Stimulated activated CD4-positive, alpha-beta T cell treated with anti-CD3 and anti-CD28 coated beads, TNF-alpha, amount 100 ng/mL, for 4 hours (primary cell): ENCODE measurements around the gene SLC16A6.
"Not testable (repeated sequence)": the region's sequence is repeated elsewhere in the genome, so short reads cannot be mapped to it uniquely, and the experiment has no call there.

ENCODE experiments used
- DNase-seq, 3 experiments: peaks; one replicate each; pipeline ENCODE4 v3.0.0-alpha.2; 2020; ENCODE audit warnings: low read depth in 3 of 3

SLC16A6 gene

DNA sequence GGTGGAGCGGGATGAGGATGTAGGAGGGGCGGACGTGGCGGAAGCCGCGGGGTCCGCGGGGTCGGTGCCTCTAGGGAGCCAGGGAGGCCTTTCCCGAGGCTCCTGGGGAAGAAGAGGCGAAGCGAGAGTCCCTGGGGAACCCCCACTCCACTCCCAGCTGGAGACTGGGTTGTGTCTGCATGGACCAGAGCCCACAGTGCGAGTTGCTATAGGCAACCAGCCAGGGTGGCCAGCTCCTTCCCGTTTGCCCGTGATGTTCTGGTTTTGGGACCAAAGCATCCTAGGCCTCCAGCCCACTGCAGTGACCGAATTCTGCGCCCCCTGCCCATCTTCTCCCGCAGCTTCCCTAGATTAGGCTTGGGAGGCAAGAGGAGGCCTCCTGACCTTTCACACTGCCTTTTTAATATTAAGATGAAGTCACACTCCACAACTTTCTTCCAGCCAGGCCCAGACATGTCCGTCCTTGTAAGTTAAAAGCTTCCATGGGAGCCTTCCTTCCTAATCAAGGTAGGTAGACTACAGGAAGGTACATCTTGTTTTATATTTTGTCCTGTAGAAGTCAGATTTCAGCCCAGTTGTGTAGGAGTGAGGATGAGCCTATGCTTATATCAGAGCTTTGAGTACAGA lies 42.6 kb downstream of the SLC16A6 start:
- no peak for DNase-seq

GRCh38 chr17:68247445-68248198 lies 43.3 kb downstream of the SLC16A6 start, which contains the start of gene AMZ2:
Gene AMZ2, plus strand, starts transcription at chr17:68248043. Its CDS starts 2,145 bp downstream, at chr17:68250188.
- DNase-seq: peak; percentile 97 to 99 (median 97)

GRCh38 chr17:68246271-68247028 lies 44.5 kb downstream of the SLC16A6 start:
- DNase-seq: no peak

DNA sequence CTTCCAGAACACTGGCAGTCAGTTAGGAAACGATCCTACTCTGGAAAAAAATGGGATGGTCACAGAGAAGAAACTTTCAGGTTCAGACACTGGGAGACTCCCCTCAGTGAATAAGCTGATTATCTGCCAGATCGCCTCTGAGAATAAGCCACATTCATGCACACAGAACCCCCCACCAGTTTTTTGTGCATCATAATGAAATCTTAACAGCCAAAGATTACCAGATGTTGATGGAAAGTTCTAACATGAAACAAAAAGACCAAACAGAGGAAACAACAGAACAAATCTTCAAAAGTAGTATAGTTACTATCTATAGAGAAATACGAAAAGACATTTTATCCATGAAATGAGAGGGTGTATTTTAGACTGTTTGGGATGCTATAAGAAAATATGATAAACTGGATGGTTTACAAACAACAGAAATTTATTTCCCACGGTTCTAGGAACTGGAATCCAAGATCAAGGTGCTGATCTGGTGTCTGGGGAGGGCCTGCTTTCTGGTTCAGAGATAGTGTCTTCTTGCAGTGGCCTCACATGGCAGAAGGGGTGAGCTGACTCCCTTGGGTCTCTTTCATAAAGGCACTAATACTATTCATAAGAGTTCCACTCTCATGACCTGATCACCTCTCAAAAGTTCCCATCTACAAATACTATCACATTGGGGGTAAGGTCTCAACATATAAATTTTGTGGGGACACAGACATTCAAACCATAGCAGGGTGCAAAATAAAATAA lies 51.1 kb downstream of the SLC16A6 start:
- DNase-seq: no peak

- no peak for DNase-seq
These were observed 52.1 kb downstream of the SLC16A6 start for GRCh38 chr17:68238871-68239253.

- DNase-seq: no peak
These were observed 52.6 kb downstream of the SLC16A6 start for GRCh38 chr17:68238164-68238870.

DNA sequence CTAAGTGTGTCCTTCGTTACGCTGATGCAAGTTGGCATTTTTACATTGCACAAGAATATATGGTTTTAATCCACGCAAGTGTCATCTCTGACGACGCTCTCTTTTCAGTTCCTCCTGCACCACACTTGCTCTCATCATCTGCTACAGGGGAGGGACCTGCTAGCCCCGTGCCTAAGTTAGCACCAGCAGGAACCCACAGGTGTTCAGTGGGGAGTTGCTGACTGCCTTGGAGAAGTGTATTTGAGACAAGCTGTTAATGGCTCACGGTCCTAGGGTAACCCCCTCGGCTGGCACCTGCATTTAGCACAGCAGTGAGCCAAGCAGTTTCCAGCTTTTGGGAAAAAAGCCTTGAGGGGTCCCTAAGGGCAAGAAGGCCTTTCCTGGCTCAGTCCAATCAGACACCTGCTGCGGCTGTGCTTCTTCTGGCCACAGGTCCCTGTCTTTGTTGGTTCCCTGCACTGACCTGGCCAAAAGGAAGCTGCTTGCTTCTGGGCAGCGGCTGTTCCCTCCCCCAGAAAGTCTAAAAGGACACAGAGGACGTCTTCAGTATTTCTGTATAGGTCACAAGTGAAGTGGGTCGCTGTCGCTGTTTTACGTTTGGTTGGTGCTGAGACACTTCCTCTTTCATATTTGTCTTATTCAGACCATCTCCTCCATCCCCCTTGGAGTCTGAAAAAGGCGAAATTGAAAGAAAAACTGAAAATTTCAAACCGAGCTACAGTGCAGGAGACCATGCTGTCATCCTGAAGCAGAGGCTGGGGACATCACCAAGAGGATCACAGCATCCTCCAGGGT lies 53.4 kb downstream of the SLC16A6 start:
- DNase-seq: not testable (repeated sequence)

DNA sequence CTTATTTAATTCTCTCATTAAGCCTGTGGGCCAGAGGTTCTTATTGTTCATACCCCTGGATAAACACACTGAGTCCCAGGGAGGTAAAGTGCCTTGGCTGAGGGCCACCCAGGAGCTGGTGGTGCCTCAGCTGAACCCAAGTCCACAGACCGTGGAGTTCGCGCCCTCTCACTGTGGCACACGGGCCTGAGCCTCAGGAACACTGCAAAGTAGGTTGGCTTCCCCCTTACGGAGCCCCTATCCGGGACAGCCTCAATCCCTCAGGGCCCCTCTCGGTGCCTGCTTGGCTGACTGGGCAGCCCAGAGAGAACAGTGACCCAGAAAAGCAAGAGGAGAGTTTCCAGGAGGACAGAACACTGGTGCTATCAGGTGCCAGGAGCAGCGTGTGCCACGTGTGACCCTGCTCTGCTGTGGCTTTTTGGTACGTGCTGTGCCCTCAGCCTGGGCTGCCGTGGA lies 55.6 kb downstream of the SLC16A6 start:
- DNase-seq: not testable (repeated sequence)

GRCh38 chr17:68234726-68235335 lies 56.1 kb downstream of the SLC16A6 start:
- not testable (repeated sequence) for DNase-seq

GRCh38 chr17:68232741-68233140 lies 58.2 kb downstream of the SLC16A6 start:
- not testable (repeated sequence) for DNase-seq

DNA sequence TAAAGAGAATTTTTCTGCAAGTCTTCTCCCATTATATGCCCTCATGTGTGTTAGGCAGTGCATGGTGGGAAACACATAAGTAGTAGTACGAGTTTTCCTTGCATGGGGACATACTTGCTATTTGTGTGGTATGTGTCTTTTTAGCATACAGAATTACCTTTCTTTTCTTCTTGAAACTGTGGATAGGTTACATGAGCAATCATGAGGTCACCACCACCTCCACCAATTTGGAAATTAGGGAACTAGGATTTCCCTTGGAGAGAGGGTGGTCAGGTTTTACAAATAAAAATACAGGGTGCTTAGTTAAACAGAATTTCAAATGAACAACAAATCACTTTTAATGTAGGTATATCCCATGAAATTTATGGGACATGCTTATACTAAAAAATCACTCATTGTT lies 59.4 kb downstream of the SLC16A6 start:
- no peak for DNase-seq

DNA sequence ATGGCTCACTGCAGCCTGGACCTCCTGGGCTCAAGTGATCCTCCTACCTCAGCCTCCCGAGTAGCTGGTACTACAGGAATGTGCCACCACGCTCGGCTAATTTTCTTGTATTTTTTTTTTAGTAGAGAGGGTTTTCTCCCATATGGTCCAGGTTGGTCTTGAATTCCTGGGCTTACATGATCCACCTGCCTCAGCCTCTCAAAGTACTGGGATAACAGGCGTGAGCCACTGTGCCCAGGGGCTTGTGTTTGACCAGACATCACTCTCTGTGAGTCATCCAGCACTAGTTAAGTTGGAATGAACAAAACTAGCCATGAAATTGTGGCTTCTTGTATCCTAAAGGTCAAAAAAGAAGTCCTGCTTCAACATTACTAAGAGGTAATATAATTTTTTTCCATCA lies 59.8 kb downstream of the SLC16A6 start:
- DNase-seq: not testable (repeated sequence)

DNA sequence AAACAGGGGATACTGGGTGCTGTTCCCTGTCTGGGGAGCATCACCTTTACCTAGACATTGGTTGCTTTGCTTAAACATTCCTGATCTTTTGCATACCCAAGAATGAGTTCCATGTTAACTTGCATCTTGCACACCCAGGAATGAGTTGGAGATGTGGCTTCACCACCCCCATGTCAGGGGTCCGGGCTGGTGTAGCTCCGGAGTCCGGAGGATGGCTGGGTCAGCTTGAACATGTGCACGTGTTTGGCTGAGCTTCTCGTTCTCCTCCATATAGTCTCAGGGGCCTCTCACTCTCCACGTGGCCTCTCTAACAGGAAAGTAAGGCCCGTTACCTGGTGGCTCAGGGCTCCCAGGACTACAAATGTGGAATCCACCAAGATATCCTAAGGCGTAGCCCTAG lies 61.3 kb downstream of the SLC16A6 start:
- DNase-seq: no peak

DNA sequence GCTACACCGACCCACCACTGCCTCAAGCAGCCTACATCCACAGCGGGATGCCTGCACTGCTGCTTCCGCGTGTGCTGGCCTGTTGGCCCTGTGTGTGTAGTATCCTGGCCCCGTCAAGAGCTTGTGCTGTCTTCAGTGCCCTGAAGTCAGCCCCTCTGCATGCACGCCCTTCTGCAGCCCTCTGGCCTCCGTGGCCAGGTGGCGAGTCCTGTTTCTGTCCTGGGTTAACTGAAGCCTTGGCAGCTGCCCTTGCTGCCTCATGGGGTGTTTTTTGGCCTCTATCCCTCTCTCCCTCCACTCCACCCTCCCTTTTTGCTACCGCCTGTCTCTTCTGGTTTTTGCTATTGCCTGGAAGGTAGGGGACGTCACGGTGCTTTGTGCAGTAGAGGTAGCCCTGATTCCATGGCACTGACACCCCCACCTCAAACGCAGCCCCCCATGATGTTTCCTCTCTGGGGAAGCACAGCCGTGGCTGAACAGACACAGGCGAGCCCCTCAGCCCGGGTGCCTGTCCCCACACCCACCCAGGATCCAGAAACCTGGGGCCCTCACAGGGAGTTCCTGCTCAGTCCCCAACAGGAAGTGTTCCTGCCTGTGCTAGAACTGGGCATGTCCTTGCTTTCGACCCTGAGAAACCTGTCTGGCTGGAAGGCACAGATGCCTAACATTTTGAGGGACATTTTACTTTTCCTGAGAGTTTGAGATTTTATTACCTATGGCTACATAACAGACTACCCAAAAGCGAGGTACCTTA lies 61.9 kb downstream of the SLC16A6 start:
- no peak for DNase-seq

- DNase-seq: not testable (repeated sequence)
These were observed 62.8 kb downstream of the SLC16A6 start for GRCh38 chr17:68228039-68228680.

DNA sequence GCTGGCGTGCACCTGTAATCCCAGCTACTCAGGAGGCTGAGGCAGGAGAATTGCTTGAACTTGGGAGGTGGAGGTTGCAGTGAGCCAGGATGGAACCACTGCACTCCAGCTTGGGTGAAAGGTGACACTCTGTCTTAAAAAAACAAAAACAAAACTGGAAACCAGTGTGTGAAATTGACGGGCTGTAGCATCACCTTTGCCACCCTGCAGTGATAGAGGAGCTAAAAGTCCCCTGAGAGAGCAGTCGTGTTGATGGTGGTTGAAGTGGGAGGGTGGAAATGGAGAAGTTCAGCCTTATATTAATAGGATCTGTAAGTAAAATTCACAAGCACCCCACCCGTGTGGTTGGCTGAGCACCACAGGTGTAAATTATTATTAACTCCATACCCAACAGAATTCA lies 65.9 kb downstream of the SLC16A6 start:
- DNase-seq: not testable (repeated sequence)

DNA sequence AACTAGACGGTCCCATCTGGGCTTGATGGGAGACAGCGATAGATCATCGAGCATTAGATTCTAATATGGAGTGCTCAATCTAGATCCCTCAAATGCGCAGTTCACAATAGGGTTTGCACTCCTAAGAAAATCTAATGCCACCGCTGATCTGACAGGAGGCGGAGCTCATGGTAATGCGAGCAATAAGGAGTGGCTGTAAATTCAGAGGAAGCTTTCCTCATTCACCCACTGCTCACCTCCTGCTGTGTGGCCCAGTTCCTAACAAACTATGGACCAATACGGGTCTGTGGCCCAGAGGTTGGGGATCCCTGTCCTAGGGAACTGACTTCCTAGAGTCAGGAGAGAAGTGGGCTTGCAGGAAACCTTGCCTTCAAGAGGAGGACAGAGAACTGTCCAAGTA lies 68.3 kb downstream of the SLC16A6 start:
- DNase-seq: no peak

DNA sequence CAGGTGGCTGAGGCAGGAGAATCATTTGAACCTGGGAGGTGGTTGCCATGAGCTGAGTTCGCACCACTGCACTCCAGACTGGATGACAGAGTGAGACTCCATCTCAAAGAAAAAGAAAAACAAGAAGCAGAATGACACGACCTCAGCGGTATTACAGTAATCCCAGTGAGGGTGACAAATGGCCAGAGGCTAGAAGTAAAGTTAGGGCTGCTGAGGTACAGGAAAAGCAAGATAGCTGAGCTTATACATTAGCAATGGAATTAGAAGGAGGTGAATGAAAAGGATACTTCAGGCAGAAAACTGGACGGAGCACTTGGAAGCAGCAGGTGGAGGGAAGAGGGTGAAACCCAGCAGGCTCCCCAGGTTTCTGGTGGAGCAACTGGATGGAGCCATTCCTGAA lies 69.1 kb downstream of the SLC16A6 start:
- DNase-seq: no peak

DNA sequence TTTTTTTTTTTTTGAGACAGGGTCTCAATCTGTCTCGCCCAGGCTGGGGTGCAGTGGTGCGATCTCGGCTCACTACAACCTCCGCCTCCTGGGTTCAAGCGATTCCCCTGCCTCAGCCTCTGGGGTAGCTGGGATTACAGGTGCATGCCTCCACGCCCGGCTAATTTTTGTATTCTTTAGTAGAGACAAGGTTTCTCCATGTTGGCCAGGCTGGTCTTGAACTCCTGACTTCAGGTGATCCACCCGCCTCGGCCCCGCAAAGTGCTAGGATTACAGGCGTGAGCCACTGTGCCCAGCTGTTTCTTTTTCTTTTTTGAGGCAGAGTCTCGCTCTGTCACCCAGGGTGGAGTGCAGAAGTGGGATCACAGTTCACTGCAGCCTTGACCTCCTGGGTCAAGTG lies 70.1 kb downstream of the SLC16A6 start:
- not testable (repeated sequence) for DNase-seq
